ENCODE results near the gene HOGA1. TPM values are rescaled to one million over a fixed set of nuclear protein-coding genes. Genes with fewer than 3 reads are reported as not detected.

HOGA1 gene
- polyA plus RNA-seq, 1 of the 3 experiments (the other 2 are of a cell fraction), result 2.9 TPM

DNA sequence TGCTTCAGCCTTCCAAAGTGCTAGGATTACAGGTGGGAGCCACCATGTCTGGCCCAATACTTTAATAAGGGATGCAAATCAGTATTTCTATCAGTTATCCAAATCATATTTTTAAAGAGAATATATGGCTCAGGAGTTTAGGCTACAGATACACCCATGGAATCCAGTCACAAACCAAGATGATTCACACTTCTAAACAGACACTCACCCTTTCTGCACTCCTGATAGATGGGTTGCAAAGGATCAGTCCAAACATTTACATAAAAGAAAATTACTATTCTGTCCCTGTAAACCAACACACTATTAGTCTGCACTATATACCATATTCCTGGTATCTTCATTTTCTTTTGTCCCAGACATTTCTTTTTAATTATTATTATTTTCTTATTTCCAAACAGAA is 46.9 kb downstream of the HOGA1 start:
- Histone ChIP-seq H4K20me1 (ENCODE audit: insufficient read depth) (no peaks in the 10 kb centered on the region), H3K27me3 (ENCODE audit: insufficient read depth) (no peaks in the 10 kb centered on the region), H3K36me3 (replicated peaks in 1 of 2; ENCODE audit: control insufficient read depth in 1 of 2, insufficient read depth in 2 of 2, low read length in 1 of 2) (no peaks in the 10 kb centered on the region), H3K4me3 (ENCODE audit: low read depth in 2 of 2, low read length in 1 of 2) (no peak overlapping the region), H3K79me2 (ENCODE audit: insufficient read depth) (peaks cover 17% of the 10 kb centered on the region), H3F3A (replicated peaks; ENCODE audit: insufficient read depth) (peaks cover 6% of the 10 kb centered on the region), H2AFZ (ENCODE audit: low read depth) (no peak overlapping the region), H3K4me2 (no peak overlapping the region), H3K4me1 (ENCODE audit: control insufficient read depth in 1 of 2, insufficient read depth in 2 of 2, low read depth in 1 of 2, low read length in 1 of 2) (peaks cover 4% of the 10 kb centered on the region in 2 experiments; a peak in 2 of 4 replicates), H3K9me3 (no peaks in the 10 kb centered on the region), H3K9me2 (no peaks in the 10 kb centered on the region), H3K27ac (ENCODE audit: low read depth in 2 of 2, low read length in 1 of 2) (no peak overlapping the region), H3K9ac (no peak overlapping the region)
- ChIA-PET CTCF (interaction anchor here (0.9 to 1.8 kb wide), 2 partner anchors 18 to 59 kb away, joined by 3 to 4 read pairs; no protein-coding TSS in a partner anchor), POLR2A (no interaction called here)
- TF ChIP-seq, protein P1, sequence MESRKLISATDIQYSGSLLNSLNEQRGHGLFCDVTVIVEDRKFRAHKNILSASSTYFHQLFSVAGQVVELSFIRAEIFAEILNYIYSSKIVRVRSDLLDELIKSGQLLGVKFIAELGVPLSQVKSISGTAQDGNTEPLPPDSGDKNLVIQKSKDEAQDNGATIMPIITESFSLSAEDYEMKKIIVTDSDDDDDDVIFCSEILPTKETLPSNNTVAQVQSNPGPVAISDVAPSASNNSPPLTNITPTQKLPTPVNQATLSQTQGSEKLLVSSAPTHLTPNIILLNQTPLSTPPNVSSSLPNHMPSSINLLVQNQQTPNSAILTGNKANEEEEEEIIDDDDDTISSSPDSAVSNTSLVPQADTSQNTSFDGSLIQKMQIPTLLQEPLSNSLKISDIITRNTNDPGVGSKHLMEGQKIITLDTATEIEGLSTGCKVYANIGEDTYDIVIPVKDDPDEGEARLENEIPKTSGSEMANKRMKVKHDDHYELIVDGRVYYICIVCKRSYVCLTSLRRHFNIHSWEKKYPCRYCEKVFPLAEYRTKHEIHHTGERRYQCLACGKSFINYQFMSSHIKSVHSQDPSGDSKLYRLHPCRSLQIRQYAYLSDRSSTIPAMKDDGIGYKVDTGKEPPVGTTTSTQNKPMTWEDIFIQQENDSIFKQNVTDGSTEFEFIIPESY (IDR thresholded peaks at IDR 0.05; ENCODE audit: borderline replicate concordance, low read depth), result no peak
- TF ChIP-seq, protein P2, sequence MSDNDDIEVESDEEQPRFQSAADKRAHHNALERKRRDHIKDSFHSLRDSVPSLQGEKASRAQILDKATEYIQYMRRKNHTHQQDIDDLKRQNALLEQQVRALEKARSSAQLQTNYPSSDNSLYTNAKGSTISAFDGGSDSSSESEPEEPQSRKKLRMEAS (IDR thresholded peaks at IDR 0.05; ENCODE audit: low read depth), result no peak
- TF ChIP-seq TEAD4 (IDR thresholded peaks at IDR 0.05; ENCODE audit: borderline replicate concordance, insufficient read depth) (no peak), MXI1 (IDR thresholded peaks at IDR 0.05; ENCODE audit: low read depth, low read length) (no peak), FOSL2 (IDR thresholded peaks at IDR 0.05; ENCODE audit: borderline replicate concordance, low read depth) (no peak), MEF2A (IDR thresholded peaks at IDR 0.05; ENCODE audit: borderline replicate concordance, low read depth) (no peak), GATA2 (CRISPR knock-in tag; IDR thresholded peaks at IDR 0.05) (no peak), SIN3A (IDR thresholded peaks at IDR 0.05; ENCODE audit: borderline replicate concordance, low read depth, low read length) (no peak), FOXM1 (IDR thresholded peaks at IDR 0.05; ENCODE audit: low read depth) (no peak), EZH2phosphoT487 (IDR thresholded peaks at IDR 0.05; ENCODE audit: borderline replicate concordance, low read depth) (no peak), FOXJ3 (CRISPR knock-in tag; IDR thresholded peaks at IDR 0.05) (no peak), TAF1 (IDR thresholded peaks at IDR 0.05; ENCODE audit: borderline replicate concordance, low read depth, low read length) (no peak), NFIC (IDR thresholded peaks at IDR 0.05; ENCODE audit: borderline replicate concordance) (no peak), EP300 (IDR thresholded peaks at IDR 0.05; ENCODE audit: borderline replicate concordance in 1 of 2, low read depth in 1 of 2, low read length in 1 of 2) (no peak), SMC3 (IDR thresholded peaks at IDR 0.05; ENCODE audit: low read depth, low read length) (no peak), JUND (IDR thresholded peaks at IDR 0.05) (no peak), TCF12 (IDR thresholded peaks at IDR 0.05) (no peak)
- TF ChIP-seq, protein P3, sequence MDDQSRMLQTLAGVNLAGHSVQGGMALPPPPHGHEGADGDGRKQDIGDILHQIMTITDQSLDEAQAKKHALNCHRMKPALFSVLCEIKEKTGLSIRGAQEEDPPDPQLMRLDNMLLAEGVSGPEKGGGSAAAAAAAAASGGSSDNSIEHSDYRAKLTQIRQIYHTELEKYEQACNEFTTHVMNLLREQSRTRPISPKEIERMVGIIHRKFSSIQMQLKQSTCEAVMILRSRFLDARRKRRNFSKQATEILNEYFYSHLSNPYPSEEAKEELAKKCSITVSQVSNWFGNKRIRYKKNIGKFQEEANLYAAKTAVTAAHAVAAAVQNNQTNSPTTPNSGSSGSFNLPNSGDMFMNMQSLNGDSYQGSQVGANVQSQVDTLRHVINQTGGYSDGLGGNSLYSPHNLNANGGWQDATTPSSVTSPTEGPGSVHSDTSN (IDR thresholded peaks at IDR 0.05), result no peak
- TF ChIP-seq, protein P4, sequence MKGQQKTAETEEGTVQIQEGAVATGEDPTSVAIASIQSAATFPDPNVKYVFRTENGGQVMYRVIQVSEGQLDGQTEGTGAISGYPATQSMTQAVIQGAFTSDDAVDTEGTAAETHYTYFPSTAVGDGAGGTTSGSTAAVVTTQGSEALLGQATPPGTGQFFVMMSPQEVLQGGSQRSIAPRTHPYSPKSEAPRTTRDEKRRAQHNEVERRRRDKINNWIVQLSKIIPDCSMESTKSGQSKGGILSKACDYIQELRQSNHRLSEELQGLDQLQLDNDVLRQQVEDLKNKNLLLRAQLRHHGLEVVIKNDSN (IDR thresholded peaks at IDR 0.05; ENCODE audit: borderline replicate concordance, low read depth), result no peak
- TF ChIP-seq, protein P5, sequence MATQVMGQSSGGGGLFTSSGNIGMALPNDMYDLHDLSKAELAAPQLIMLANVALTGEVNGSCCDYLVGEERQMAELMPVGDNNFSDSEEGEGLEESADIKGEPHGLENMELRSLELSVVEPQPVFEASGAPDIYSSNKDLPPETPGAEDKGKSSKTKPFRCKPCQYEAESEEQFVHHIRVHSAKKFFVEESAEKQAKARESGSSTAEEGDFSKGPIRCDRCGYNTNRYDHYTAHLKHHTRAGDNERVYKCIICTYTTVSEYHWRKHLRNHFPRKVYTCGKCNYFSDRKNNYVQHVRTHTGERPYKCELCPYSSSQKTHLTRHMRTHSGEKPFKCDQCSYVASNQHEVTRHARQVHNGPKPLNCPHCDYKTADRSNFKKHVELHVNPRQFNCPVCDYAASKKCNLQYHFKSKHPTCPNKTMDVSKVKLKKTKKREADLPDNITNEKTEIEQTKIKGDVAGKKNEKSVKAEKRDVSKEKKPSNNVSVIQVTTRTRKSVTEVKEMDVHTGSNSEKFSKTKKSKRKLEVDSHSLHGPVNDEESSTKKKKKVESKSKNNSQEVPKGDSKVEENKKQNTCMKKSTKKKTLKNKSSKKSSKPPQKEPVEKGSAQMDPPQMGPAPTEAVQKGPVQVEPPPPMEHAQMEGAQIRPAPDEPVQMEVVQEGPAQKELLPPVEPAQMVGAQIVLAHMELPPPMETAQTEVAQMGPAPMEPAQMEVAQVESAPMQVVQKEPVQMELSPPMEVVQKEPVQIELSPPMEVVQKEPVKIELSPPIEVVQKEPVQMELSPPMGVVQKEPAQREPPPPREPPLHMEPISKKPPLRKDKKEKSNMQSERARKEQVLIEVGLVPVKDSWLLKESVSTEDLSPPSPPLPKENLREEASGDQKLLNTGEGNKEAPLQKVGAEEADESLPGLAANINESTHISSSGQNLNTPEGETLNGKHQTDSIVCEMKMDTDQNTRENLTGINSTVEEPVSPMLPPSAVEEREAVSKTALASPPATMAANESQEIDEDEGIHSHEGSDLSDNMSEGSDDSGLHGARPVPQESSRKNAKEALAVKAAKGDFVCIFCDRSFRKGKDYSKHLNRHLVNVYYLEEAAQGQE (IDR thresholded peaks at IDR 0.05; ENCODE audit: low read depth, low read length), result no peak
- DNase-seq, result no peak
